GM12878 (cell line): ENCODE data around the gene SLC38A2. TPM values are rescaled to one million over a fixed set of nuclear protein-coding genes. Genes with fewer than 3 reads are reported as not detected.

Experiments used
- ATAC-seq: fragments of 200-7000 bp; cut with Tn5 transposase; 3 replicates; pipeline ENCODE4 v1.9.1; 2020; ENCODE audit warnings: mild to moderate bottlenecking, moderate library complexity
- BruUV-seq: library from RNA; stranded (reverse); fragments of 400-500 nt; replicated peaks from 2 replicates; lab custom pipeline; 2021; lab: Mats Ljungman, UMichigan
- CTCF ChIA-PET: fragments of 300-600 bp; sonication (Branson Sonifier 250); formaldehyde crosslinking; extraction: SDS; loops from one replicate; lab custom pipeline; 2021; ENCODE audit warnings: inconsistent platforms; lab: Yijun Ruan, JAX
- POLR2A ChIA-PET: fragments of 350-600 bp; formaldehyde crosslinking; extraction: SDS; loops from one replicate; lab custom pipeline; 2021; ENCODE audit warnings: inconsistent platforms; lab: Charles Lee
- RAD21 ChIA-PET: fragments of 300-600 bp; sonication (Branson Sonifier 250); formaldehyde crosslinking; loops from one replicate; lab custom pipeline; 2023; ENCODE audit warnings: antibody characterized with exemption; ENCODE audit not compliant: unreplicated experiment; lab: Charles Lee
- SMC1A ChIA-PET: fragments of 300-600 bp; sonication (Branson Sonifier 250); formaldehyde crosslinking; loops from one replicate; lab custom pipeline; 2023; ENCODE audit not compliant: unreplicated experiment, uncharacterized antibody; lab: Charles Lee
- DNase-seq: peaks from one replicate; pipeline ENCODE4 v3.0.0-alpha.2; 2011; ENCODE audit warnings: low read depth, low spot score
- FAIRE-seq: peaks from 3 replicates; lab custom pipeline; 2011; peaks lifted over from hg19 to GRCh38; lab: Jason Lieb, UNC
- H2AFZ ChIP-seq: 2 replicates; pipeline ENCODE4 v1.6.0; 2011; ENCODE audit warnings: low read depth, low read length, control low read depth; ENCODE audit not compliant: control insufficient read depth
- H3K27ac ChIP-seq: 2 replicates; pipeline ENCODE4 v1.5.1; 2011; ENCODE audit warnings: control low read depth; ENCODE audit not compliant: control insufficient read depth, insufficient read depth
- H3K27me3 ChIP-seq, 2 experiments: replicated peaks in 1 of 2; 2 replicates each; pipeline versions ENCODE4 v1.6.0 to v1.6.1; 2011; ENCODE audit warnings: low read length in 1 of 2; ENCODE audit not compliant: control insufficient read depth in 2 of 2, insufficient read depth in 2 of 2
- H3K36me3 ChIP-seq, 2 experiments: 2 replicates each; pipeline ENCODE4 v1.5.1; 2011; ENCODE audit warnings: low read length in 1 of 2; ENCODE audit not compliant: control insufficient read depth in 2 of 2, insufficient read depth in 2 of 2
- H3K4me1 ChIP-seq: 2 replicates; pipeline ENCODE4 v1.6.1; 2011; ENCODE audit warnings: mild to moderate bottlenecking, low read length, moderate library complexity, mixed read lengths; ENCODE audit not compliant: control insufficient read depth, insufficient read depth
- H3K4me2 ChIP-seq: 2 replicates; pipeline ENCODE4 v1.6.0; 2011; ENCODE audit warnings: control low read depth; ENCODE audit not compliant: control insufficient read depth, insufficient read depth
- H3K4me3 ChIP-seq: fragments of 200-600 bp; sonication (generic); 2 replicates; pipeline ENCODE4 v1.5.1; 2016
- H3K79me2 ChIP-seq: 2 replicates; pipeline ENCODE4 v1.6.0; 2011; ENCODE audit warnings: low read length; ENCODE audit not compliant: control insufficient read depth, insufficient read depth
- H3K9ac ChIP-seq: 2 replicates; pipeline ENCODE4 v1.8.0; 2011; ENCODE audit warnings: low read length, control low read depth, mixed read lengths; ENCODE audit not compliant: control insufficient read depth, insufficient read depth
- H3K9me3 ChIP-seq: replicated peaks from 3 replicates; pipeline ENCODE4 v1.5.1; 2011; ENCODE audit warnings: mild to moderate bottlenecking, low read length; ENCODE audit not compliant: control insufficient read depth, insufficient read depth
- H4K20me1 ChIP-seq: 2 replicates; pipeline ENCODE4 v1.6.0; 2011; ENCODE audit not compliant: control insufficient read depth, insufficient read depth
- ASH2L ChIP-seq: fragments of 300-600, 200-600 bp; sonication (generic); IDR thresholded peaks from 2 replicates; pipeline ENCODE4 v1.6.1; 2017; ENCODE audit warnings: low read depth, mild to moderate bottlenecking, borderline replicate concordance
- BCL3 ChIP-seq: IDR thresholded peaks from 2 replicates; pipeline ENCODE4 v1.6.1; 2011; ENCODE audit warnings: borderline replicate concordance, low read depth, mild to moderate bottlenecking, moderate library complexity, low read length; ENCODE audit not compliant: insufficient read depth, poor library complexity, severe bottlenecking
- CBX5 ChIP-seq: sonication (generic); IDR thresholded peaks from 2 replicates; pipeline ENCODE4 v1.6.1; 2016; ENCODE audit warnings: low read depth, moderate library complexity, mild to moderate bottlenecking, inconsistent platforms
- CEBPB ChIP-seq, 2 experiments: fragments of 150-350 bp in 1 of 2; IDR thresholded peaks; 2 replicates each; pipeline ENCODE4 v1.6.1; 2012 to 2014; ENCODE audit warnings: low read depth in 2 of 2, low read length in 2 of 2, borderline replicate concordance in 1 of 2, inconsistent platforms in 1 of 2
- CREM ChIP-seq: IDR thresholded peaks from 2 replicates; pipeline ENCODE4 v1.6.1; 2014; ENCODE audit warnings: antibody characterized with exemption, low read depth
- E2F4 ChIP-seq: IDR thresholded peaks from 2 replicates; pipeline ENCODE4 v1.6.1; 2012; ENCODE audit warnings: low read depth, low read length, improper control_type of control experiment
- ELK1 ChIP-seq: IDR thresholded peaks from 2 replicates; pipeline ENCODE4 v1.6.1; 2012; ENCODE audit warnings: low read depth, low read length, improper control_type of control experiment
- ETV6 ChIP-seq, 2 experiments: fragments of 450-650 bp in 1 of 2; IDR thresholded peaks in 1 of 2; conservative IDR thresholded peaks in 1 of 2; 2 replicates each; pipeline ENCODE4 v1.6.1; 2014; ENCODE audit warnings: antibody characterized with exemption in 1 of 2, borderline replicate concordance in 1 of 2, low read depth in 1 of 2, mild to moderate bottlenecking in 1 of 2, moderate library complexity in 1 of 2
- GABPA ChIP-seq: IDR thresholded peaks from 2 replicates; pipeline ENCODE4 v1.6.1; 2014; ENCODE audit warnings: antibody characterized with exemption, low read depth, mild to moderate bottlenecking, inconsistent platforms
- HCFC1 ChIP-seq: fragments of 150-350 bp; IDR thresholded peaks from 2 replicates; pipeline ENCODE4 v1.6.1; 2014; ENCODE audit warnings: low read length
- LARP7 ChIP-seq: fragments of 450-650 bp; IDR thresholded peaks from 2 replicates; pipeline ENCODE4 v1.6.1; 2017; ENCODE audit warnings: mild to moderate bottlenecking
- MAX ChIP-seq: IDR thresholded peaks from 2 replicates; pipeline ENCODE4 v1.6.1; 2012; ENCODE audit warnings: low read depth, low read length, improper control_type of control experiment
- NR2C2 ChIP-seq: IDR thresholded peaks from 2 replicates; pipeline ENCODE4 v1.6.1; 2011; ENCODE audit warnings: borderline replicate concordance, low read depth; ENCODE audit not compliant: control insufficient read depth, insufficient read length
- NRF1 ChIP-seq: conservative IDR thresholded peaks from 2 replicates; pipeline ENCODE4 v1.6.1; 2011; ENCODE audit warnings: mild to moderate bottlenecking, low read depth, low read length, improper control_type of control experiment
- RAD21 ChIP-seq: IDR thresholded peaks from 2 replicates; pipeline ENCODE4 v1.6.1; 2011; ENCODE audit warnings: mild to moderate bottlenecking, low read depth, low read length, moderate library complexity; ENCODE audit not compliant: insufficient read depth
- RAD51 ChIP-seq: fragments of 450-650 bp; IDR thresholded peaks from 2 replicates; pipeline ENCODE4 v1.6.1; 2016; ENCODE audit warnings: moderate library complexity, mild to moderate bottlenecking, inconsistent platforms
- RCOR1 ChIP-seq: conservative IDR thresholded peaks from 2 replicates; pipeline ENCODE4 v1.6.1; 2012; ENCODE audit warnings: low read depth, low read length, improper control_type of control experiment
- SMC3 ChIP-seq: IDR thresholded peaks from 2 replicates; pipeline ENCODE4 v1.6.1; 2011; ENCODE audit warnings: low read length, improper control_type of control experiment, borderline replicate concordance
- TARDBP ChIP-seq: IDR thresholded peaks from 2 replicates; pipeline ENCODE4 v1.6.1; 2016; ENCODE audit warnings: borderline replicate concordance
- WGBS: methylation state at CpG from one replicate; pipeline ENCODE4 v1.1.6; 2016; ENCODE audit warnings: low lambda C conversion rate; ENCODE audit not compliant: insufficient replicate concordance, insufficient coverage; ENCODE audit errors: missing lambda C conversion rate; 5-methylcytosine and 5-hydroxymethylcytosine counted together
- in situ Hi-C: fragments of 300-500 bp; cut with MboI; formaldehyde crosslinking; loops from 9 replicates; pipeline ENCODE4 v1.14.3; 2018; ENCODE audit warnings: mixed read lengths
- intact Hi-C: fragments of 100-400 bp; cut with micrococcal nuclease; formaldehyde crosslinking; loops from one replicate; pipeline ENCODE4 v1.14.2; 2022; ENCODE audit not compliant: unreplicated experiment
- polyA plus RNA-seq, 11 experiments: library from polyadenylated mRNA; depleted of rRNA in 4 of 11; unstranded in 6 of 11; stranded (reverse) in 5 of 11; fragments of >200 nt; fragmentation: Nextera tagmentation in 4 of 11; fragmentation: Illumina TruSeq in 1 of 11; extraction: Ambion mirVana in 4 of 11; extraction: Trizol in 1 of 11; gene quantifications; 1 replicate in 1 of 11; 2 replicates in 10 of 11; pipeline versions ENCODE4 v1.2.1 to v1.2.3, GENCODE V29; 2011 to 2016; ENCODE audit warnings: inconsistent platforms in 2 of 11, missing spikeins in 2 of 11, low read depth in 1 of 11
- total RNA-seq, 4 experiments: library from RNA; depleted of rRNA in 3 of 4; stranded (reverse); fragments of >200 nt in 3 of 4; fragmentation: Illumina TruSeq in 1 of 4; extraction: Trizol in 1 of 4; gene quantifications; 2 replicates each; pipeline versions ENCODE4 v1.2.1 to v1.2.3, GENCODE V29; 2013 to 2021

SLC38A2 gene
- total and polyA plus RNA-seq, 10 of the 15 experiments (the other 5 are each of a cell fraction or from before 2014, with no cell fraction given), result 36.2 to 118 (median 79.8) TPM

- Histone ChIP-seq H2AFZ (peak overlapping the region; percentile 82), H3K4me2 (peak overlapping the region; percentile 95), H3K36me3 (0 out of 4 replicates have a peak, but pooled peaks cover 0 to 3% of the 10 kb centered on the region in 2 experiments), H3K9me3 (no peaks in the 10 kb centered on the region; the same call in 2 of the 3 replicates), H3K4me1 (peaks cover 23% of the 10 kb centered on the region), H3K79me2 (peaks cover 37% of the 10 kb centered on the region), H3K4me3 (peak overlapping the region; percentile 80), H3K9ac (peak overlapping the region; percentile 88), H3K27me3 (no peaks in the 10 kb centered on the region), H3K27ac (peak overlapping the region; percentile 89), H4K20me1 (no peaks in the 10 kb centered on the region)
- ATAC-seq (peak; percentile 80), FAIRE-seq (no peak), DNase-seq (peak; percentile 81)
- ChIA-PET CTCF (interaction anchor here (1.0 kb wide), 1 partner anchor 87 kb away, joined by 3 read pairs; no protein-coding TSS in a partner anchor), SMC1A (interaction anchor here (0.8 to 2.2 kb wide), 13 partner anchors 8 to 278 kb away, joined by 3 to 9 read pairs (median 4); no protein-coding TSS in a partner anchor), POLR2A (interaction anchor here (0.6 to 1.1 kb wide), 5 partner anchors 9 to 278 kb away, joined by 3 to 4 read pairs (median 3); no protein-coding TSS in a partner anchor), RAD21 (interaction anchor here (0.7 to 2.3 kb wide), 9 partner anchors 10 to 278 kb away, joined by 3 to 11 read pairs (median 4); no protein-coding TSS in a partner anchor)
- 1% methylated on average over 63 of the region's 74 CpGs for WGBS
- intact Hi-C loops, result loop anchor here (1.0 to 5.0 kb wide), 2 partner anchors 11 to 231 kb away; partner anchors contain the start of gene SLC38A2
- BruUV-seq, result no TSS peak
- in situ Hi-C loops, result loop anchor here (10.0 kb wide), 1 partner anchor 398 kb away; no protein-coding TSS in a partner anchor
- TF ChIP-seq RAD21, result peak; percentile 39
- TF ChIP-seq TARDBP, result peak; percentile 12
- no peak for TF ChIP-seq GABPA
- no peak for TF ChIP-seq E2F4
- no peak for TF ChIP-seq CEBPB (IDR thresholded peaks at IDR 0.05; ENCODE audit: borderline replicate concordance in 1 of 2, low read depth in 2 of 2, low read length in 2 of 2)
- no peak for TF ChIP-seq RCOR1
- TF ChIP-seq HCFC1, result no peak
- TF ChIP-seq RAD51, result peak; percentile 88
- peak in 1 of 2 experiments; percentile 38; a peak in 1 of 4 replicates for TF ChIP-seq ETV6 (conservative IDR thresholded peaks at IDR 0.05 in 1 of 2, IDR thresholded peaks at IDR 0.05 in 1 of 2; ENCODE audit: borderline replicate concordance in 1 of 2, low read depth in 1 of 2)
- TF ChIP-seq NR2C2, result no peak
- 0 out of 2 replicates have a peak, but pooled peaks have one; percentile 10 for TF ChIP-seq SMC3
- TF ChIP-seq ASH2L, result peak; percentile 36; the same call in 1 of the 2 replicates
- TF ChIP-seq MAX, result peak; percentile 74
- peak; percentile 28; the same call in 1 of the 2 replicates for TF ChIP-seq NRF1
- TF ChIP-seq CBX5, result peak; percentile 83; the same call in 1 of the 2 replicates
- TF ChIP-seq ELK1, result peak; percentile 41
- TF ChIP-seq BCL3, result no peak
- peak; percentile 94 for TF ChIP-seq LARP7
- peak; percentile 22; the same call in 1 of the 2 replicates for TF ChIP-seq CREM
These were observed 10.5 kb upstream of the SLC38A2 start for GRCh38 chr12:46382964-46383653.
